Lung (tissue), 12 donors: Measurements from ENCODE around the gene CCDC106. TPM values are rescaled to one million over a fixed set of nuclear protein-coding genes. Genes with fewer than 3 reads are reported as not detected.

ENCODE experiments used
- ATAC-seq: fragments of 200-7000 bp; cut with Tn5 transposase; one replicate; pipeline ENCODE4 v1.9.1; 2020; ENCODE audit warnings: moderate number of reproducible peaks; ENCODE audit not compliant: insufficient read depth, low FRiP score
- DNase-seq, 3 donors: peaks; one replicate each; pipeline ENCODE4 v3.0.0-alpha.2; 2013 to 2017
- H3K27ac ChIP-seq, 2 donors: one replicate each; pipeline ENCODE4 v1.5.1; 2013; ENCODE audit warnings: mild to moderate bottlenecking in 2 of 2, moderate library complexity in 2 of 2, control low read depth in 1 of 2, inconsistent platforms in 1 of 2, low read depth in 1 of 2, low read length in 1 of 2
- H3K27me3 ChIP-seq, 3 donors: one replicate each; pipeline ENCODE4 v1.5.1; 2013; ENCODE audit warnings: low read length in 2 of 3; ENCODE audit not compliant: control insufficient read depth in 3 of 3, insufficient read depth in 3 of 3
- H3K36me3 ChIP-seq, 4 donors: one replicate each; pipeline ENCODE4 v1.5.1; 2013; ENCODE audit warnings: low read length in 4 of 4, mild to moderate bottlenecking in 1 of 4, moderate library complexity in 1 of 4; ENCODE audit not compliant: control insufficient read depth in 4 of 4, insufficient read depth in 4 of 4
- H3K4me1 ChIP-seq, 5 donors: one replicate each; pipeline ENCODE4 v1.5.1; 2013; ENCODE audit warnings: low read length in 5 of 5, mild to moderate bottlenecking in 2 of 5, moderate library complexity in 1 of 5; ENCODE audit not compliant: control insufficient read depth in 5 of 5, insufficient read depth in 5 of 5
- H3K4me3 ChIP-seq: one replicate; pipeline ENCODE4 v1.5.1; 2013; ENCODE audit warnings: mild to moderate bottlenecking, control low read depth, moderate library complexity
- H3K9ac ChIP-seq, 2 donors: one replicate each; pipeline ENCODE4 v1.5.1; 2013; ENCODE audit warnings: low read length in 2 of 2, control low read depth in 1 of 2; ENCODE audit not compliant: insufficient read depth in 1 of 2
- H3K9me3 ChIP-seq, 4 donors: one replicate each; pipeline ENCODE4 v1.5.1; 2013; ENCODE audit warnings: low read length in 3 of 4, mild to moderate bottlenecking in 1 of 4, moderate library complexity in 1 of 4; ENCODE audit not compliant: control insufficient read depth in 4 of 4, insufficient read depth in 3 of 4
- WGBS, 2 donors: extraction: QIAGEN DNeasy Blood & Tissue Kit; methylation state at CpG; one replicate each; pipeline ENCODE4 v1.1.7; 2013; 5-methylcytosine and 5-hydroxymethylcytosine counted together
- polyA plus RNA-seq, 2 donors: library from polyadenylated mRNA; stranded (reverse); fragments of 200-250 nt; gene quantifications; one replicate each; pipeline ENCODE4 v1.2.1, GENCODE V29; 2013
- total RNA-seq, 2 donors: library from RNA; depleted of rRNA in 1 of 2; stranded (reverse); fragments of >200 nt in 1 of 2; gene quantifications; one replicate each; pipeline ENCODE4 v1.2.1, GENCODE V29; 2014 to 2021
- TF ChIP-seq, protein P1 (sequence below): IDR thresholded peaks from 2 replicates; pipeline ENCODE4 v1.5.1; 2012; ENCODE audit warnings: mild to moderate bottlenecking; ENCODE audit errors: control extremely low read depth, extremely low read depth
- donor health status: control.
- donor health status: control.
- donor health status: Bipolar disorder and iron deficiency.
- donor health status: healthy.
- donor health status: DM: yes; HTN: yes; CAD: no.

Gene CCDC106
- total and polyA plus RNA-seq, 4 donors: 8.3 to 25.9 (median 14.3) TPM

DNA sequence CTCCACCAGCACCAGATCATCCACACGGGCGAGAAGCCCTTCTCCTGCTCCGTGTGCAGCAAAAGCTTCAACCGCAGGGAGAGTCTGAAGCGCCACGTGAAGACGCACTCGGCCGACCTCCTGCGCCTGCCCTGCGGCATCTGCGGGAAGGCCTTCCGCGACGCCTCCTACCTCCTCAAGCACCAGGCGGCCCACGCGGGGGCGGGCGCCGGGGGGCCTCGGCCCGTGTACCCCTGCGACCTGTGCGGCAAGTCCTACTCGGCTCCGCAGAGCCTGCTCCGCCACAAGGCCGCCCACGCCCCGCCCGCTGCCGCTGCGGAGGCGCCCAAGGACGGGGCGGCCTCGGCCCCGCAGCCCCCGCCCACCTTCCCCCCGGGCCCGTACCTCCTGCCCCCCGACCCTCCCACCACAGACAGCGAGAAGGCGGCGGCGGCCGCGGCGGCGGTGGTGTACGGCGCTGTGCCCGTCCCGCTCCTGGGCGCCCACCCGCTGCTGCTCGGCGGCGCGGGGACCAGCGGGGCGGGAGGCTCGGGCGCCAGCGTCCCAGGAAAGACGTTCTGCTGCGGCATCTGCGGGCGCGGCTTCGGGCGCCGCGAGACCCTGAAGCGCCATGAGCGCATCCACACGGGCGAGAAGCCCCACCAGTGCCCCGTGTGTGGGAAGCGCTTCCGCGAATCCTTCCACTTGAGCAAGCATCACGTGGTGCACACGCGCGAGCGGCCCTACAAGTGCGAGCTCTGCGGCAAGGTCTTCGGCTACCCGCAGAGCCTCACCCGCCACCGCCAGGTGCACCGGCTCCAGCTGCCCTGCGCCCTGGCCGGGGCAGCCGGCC is 33.1 kb upstream of the CCDC106 start:
- peaks cover 4 to 13% (median 9%) of the 10 kb centered on the region in 5 donors for H3K4me1 ChIP-seq
- ATAC-seq (no peak), DNase-seq (no peak)
- no peak overlapping the region for H3K9ac ChIP-seq
- TF ChIP-seq, protein P1, sequence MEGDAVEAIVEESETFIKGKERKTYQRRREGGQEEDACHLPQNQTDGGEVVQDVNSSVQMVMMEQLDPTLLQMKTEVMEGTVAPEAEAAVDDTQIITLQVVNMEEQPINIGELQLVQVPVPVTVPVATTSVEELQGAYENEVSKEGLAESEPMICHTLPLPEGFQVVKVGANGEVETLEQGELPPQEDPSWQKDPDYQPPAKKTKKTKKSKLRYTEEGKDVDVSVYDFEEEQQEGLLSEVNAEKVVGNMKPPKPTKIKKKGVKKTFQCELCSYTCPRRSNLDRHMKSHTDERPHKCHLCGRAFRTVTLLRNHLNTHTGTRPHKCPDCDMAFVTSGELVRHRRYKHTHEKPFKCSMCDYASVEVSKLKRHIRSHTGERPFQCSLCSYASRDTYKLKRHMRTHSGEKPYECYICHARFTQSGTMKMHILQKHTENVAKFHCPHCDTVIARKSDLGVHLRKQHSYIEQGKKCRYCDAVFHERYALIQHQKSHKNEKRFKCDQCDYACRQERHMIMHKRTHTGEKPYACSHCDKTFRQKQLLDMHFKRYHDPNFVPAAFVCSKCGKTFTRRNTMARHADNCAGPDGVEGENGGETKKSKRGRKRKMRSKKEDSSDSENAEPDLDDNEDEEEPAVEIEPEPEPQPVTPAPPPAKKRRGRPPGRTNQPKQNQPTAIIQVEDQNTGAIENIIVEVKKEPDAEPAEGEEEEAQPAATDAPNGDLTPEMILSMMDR: no peak
- H3K27ac ChIP-seq: no peak overlapping the region
- H3K9me3 ChIP-seq: no peaks in the 10 kb centered on the region
- H3K27me3 ChIP-seq: no peaks in the 10 kb centered on the region
- 98% methylated on average over 88 to 98 of the region's 98 CpGs for WGBS, 2 donors
- peaks cover 11 to 45% (median 15%) of the 10 kb centered on the region in 4 donors for H3K36me3 ChIP-seq
- H3K4me3 ChIP-seq: no peak overlapping the region

DNA sequence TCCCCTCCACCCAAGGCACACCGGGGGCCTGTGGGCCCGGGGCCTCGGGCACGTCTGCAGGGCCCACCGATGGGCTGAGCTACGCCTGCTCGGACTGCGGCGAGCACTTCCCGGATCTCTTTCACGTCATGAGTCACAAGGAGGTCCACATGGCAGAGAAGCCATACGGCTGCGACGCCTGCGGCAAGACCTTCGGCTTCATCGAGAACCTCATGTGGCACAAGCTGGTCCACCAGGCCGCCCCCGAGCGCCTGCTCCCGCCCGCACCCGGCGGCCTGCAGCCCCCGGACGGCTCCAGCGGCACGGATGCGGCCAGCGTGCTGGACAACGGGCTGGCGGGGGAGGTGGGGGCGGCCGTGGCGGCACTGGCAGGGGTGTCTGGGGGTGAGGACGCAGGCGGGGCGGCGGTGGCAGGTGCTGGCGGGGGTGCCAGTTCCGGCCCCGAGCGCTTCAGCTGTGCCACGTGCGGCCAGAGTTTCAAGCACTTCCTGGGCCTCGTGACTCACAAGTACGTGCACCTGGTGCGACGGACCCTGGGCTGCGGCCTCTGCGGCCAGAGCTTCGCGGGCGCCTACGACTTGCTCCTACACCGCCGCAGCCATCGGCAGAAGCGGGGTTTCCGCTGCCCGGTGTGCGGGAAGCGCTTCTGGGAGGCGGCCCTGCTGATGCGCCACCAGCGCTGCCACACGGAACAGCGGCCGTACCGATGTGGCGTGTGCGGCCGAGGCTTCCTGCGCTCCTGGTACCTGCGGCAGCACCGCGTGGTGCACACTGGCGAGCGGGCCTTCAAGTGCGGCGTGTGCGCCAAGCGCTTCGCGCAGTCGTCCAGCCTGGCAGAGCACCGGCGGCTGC is 32.2 kb upstream of the CCDC106 start:
- Histone ChIP-seq H3K4me1 (peaks cover 4 to 15% (median 13%) of the 10 kb centered on the region in 5 donors), H3K36me3 (peaks cover 9 to 42% (median 14%) of the 10 kb centered on the region in 4 donors), H3K27ac (no peak overlapping the region), H3K4me3 (no peak overlapping the region), H3K9me3 (no peaks in the 10 kb centered on the region), H3K27me3 (no peaks in the 10 kb centered on the region), H3K9ac (no peak overlapping the region)
- TF ChIP-seq, protein P1: no peak
- DNase-seq: no peak
- ATAC-seq: no peak
- WGBS, 2 donors: 97 to 98% methylated on average over 84 to 88 of the region's 88 CpGs

DNA sequence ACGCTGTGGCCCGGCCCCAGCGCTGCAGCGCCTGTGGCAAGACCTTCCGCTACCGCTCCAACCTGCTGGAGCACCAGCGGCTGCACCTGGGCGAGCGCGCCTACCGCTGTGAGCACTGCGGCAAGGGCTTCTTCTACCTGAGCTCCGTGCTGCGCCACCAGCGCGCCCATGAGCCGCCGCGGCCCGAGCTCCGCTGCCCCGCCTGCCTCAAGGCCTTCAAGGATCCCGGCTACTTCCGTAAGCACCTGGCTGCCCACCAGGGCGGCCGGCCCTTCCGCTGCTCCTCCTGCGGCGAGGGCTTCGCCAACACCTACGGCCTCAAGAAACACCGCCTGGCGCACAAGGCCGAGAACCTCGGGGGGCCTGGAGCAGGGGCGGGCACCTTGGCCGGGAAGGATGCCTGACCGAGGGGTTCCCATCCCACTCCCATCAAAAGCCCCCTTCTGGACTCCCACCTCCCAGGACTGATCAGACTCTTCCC is 31.6 kb upstream of the CCDC106 start:
- H3K27me3 ChIP-seq: no peaks in the 10 kb centered on the region
- peaks cover 0 to 15% (median 11%) of the 10 kb centered on the region in 5 donors for H3K4me1 ChIP-seq
- DNase-seq: no peak
- no peaks in the 10 kb centered on the region for H3K9me3 ChIP-seq
- no peak overlapping the region for H3K27ac ChIP-seq
- H3K36me3 ChIP-seq: peaks cover 11 to 49% (median 16%) of the 10 kb centered on the region in 4 donors
- TF ChIP-seq, protein P1: no peak
- ATAC-seq: no peak
- H3K9ac ChIP-seq: no peak overlapping the region
- WGBS, 2 donors: 98% methylated on average over 37 to 38 of the region's 38 CpGs
- no peak overlapping the region for H3K4me3 ChIP-seq
